H4 (cell line): ENCODE data around the gene STK4. TPM values are rescaled to one million over a fixed set of nuclear protein-coding genes. Genes with fewer than 3 reads are reported as not detected.

Experiments used
- DNase-seq: peaks from one replicate; pipeline ENCODE4 v3.0.0-alpha.2; 2015; ENCODE audit warnings: low spot score
- total RNA-seq: library from RNA; depleted of rRNA; stranded (reverse); fragments of >200 nt; shearing (Covaris generic); gene quantifications from 2 replicates; pipeline ENCODE4 v1.2.3, GENCODE V29; 2014

The STK4 gene
- total RNA-seq, 1 experiment from 2014 or later = 14.3 TPM

GRCh38 chr20:45085867-45086266 lies 119.6 kb downstream of the STK4 start:
- no peak for DNase-seq

GRCh38 chr20:45087097-45087790 lies 120.9 kb downstream of the STK4 start:
- DNase-seq = no peak

- DNase-seq = no peak
Observed at GRCh38 chr20:45087814-45088213, 121.5 kb downstream of the STK4 start.

- peak; percentile 28 for DNase-seq
Observed at GRCh38 chr20:45088247-45088646, 121.9 kb downstream of the STK4 start.

- DNase-seq = no peak
Observed at GRCh38 chr20:45090481-45090880, 124.2 kb downstream of the STK4 start.

GRCh38 chr20:45091366-45091765 lies 125.1 kb downstream of the STK4 start:
- no peak for DNase-seq

GRCh38 chr20:45092898-45093297 lies 126.6 kb downstream of the STK4 start:
- no peak for DNase-seq

- DNase-seq = no peak
Observed at GRCh38 chr20:45094201-45094600, 127.9 kb downstream of the STK4 start.

- no peak for DNase-seq
Observed at GRCh38 chr20:45094864-45095574, 128.7 kb downstream of the STK4 start.

- DNase-seq = peak; percentile 49
Observed at GRCh38 chr20:45095805-45096238, 129.5 kb downstream of the STK4 start.

- DNase-seq = no peak
Observed at GRCh38 chr20:45096781-45097180, 130.5 kb downstream of the STK4 start.

GRCh38 chr20:45097485-45098102 lies 131.3 kb downstream of the STK4 start:
- DNase-seq = no peak

GRCh38 chr20:45098103-45098773 lies 131.9 kb downstream of the STK4 start:
- no peak for DNase-seq

- no peak for DNase-seq
Observed at GRCh38 chr20:45100563-45101245, 134.4 kb downstream of the STK4 start, which contains the start of gene KCNS1. Gene KCNS1 (minus strand): TSS chr20:45101127. CDS start chr20:45099236, 1,891 bp downstream.

- DNase-seq = no peak
Observed at GRCh38 chr20:45101333-45101850, 135.1 kb downstream of the STK4 start.

GRCh38 chr20:45103072-45103471 lies 136.8 kb downstream of the STK4 start:
- no peak for DNase-seq

GRCh38 chr20:45104786-45105185 lies 138.5 kb downstream of the STK4 start:
- DNase-seq = peak; percentile 87

GRCh38 chr20:45105317-45105716 lies 139.0 kb downstream of the STK4 start:
- DNase-seq = no peak

GRCh38 chr20:45109634-45110033 lies 143.3 kb downstream of the STK4 start:
- DNase-seq = no peak

- no peak for DNase-seq
Observed at GRCh38 chr20:45110301-45110700, 144.0 kb downstream of the STK4 start.

GRCh38 chr20:45111285-45111684 lies 145.0 kb downstream of the STK4 start:
- DNase-seq = no peak
